Endothelial cell of umbilical vein (primary cell): ENCODE measurements around the gene ASB2.

Experiments used
- CTCF ChIP-seq, 2 donors: IDR thresholded peaks; 1 replicate in 1 of 2; 2 replicates in 1 of 2; pipeline ENCODE4 v1.5.1; 2011; ENCODE audit warnings: low read length in 2 of 2, mild to moderate bottlenecking in 2 of 2, moderate library complexity in 2 of 2, control low read depth in 1 of 2, inconsistent platforms in 1 of 2, low read depth in 1 of 2; ENCODE audit not compliant: insufficient read depth in 1 of 2; ENCODE audit errors: extremely low read depth in 1 of 2
- EZH2 ChIP-seq: IDR thresholded peaks from 2 replicates; pipeline ENCODE4 v1.6.1; 2012; ENCODE audit warnings: borderline replicate concordance, low read depth, mild to moderate bottlenecking, moderate library complexity, low read length, inconsistent platforms; ENCODE audit not compliant: severe bottlenecking
- GATA2 ChIP-seq: IDR thresholded peaks from 2 replicates; pipeline ENCODE4 v1.7.0; 2011; ENCODE audit warnings: low read depth, mild to moderate bottlenecking, moderate library complexity, mixed read lengths, low read length; ENCODE audit not compliant: insufficient read length, insufficient read depth
- MYC ChIP-seq: IDR thresholded peaks from one replicate; pipeline ENCODE4 v1.6.1; 2011; ENCODE audit warnings: mild to moderate bottlenecking, low read depth, low read length
- POLR2A ChIP-seq: IDR thresholded peaks from 2 replicates; pipeline ENCODE4 v1.6.1; 2012; ENCODE audit warnings: low read depth, mild to moderate bottlenecking, control low read depth, low read length
- TF ChIP-seq, protein P1 (sequence below): IDR thresholded peaks from 2 replicates; pipeline ENCODE4 v1.6.1; 2011; ENCODE audit not compliant: insufficient read depth, insufficient read length

DNA sequence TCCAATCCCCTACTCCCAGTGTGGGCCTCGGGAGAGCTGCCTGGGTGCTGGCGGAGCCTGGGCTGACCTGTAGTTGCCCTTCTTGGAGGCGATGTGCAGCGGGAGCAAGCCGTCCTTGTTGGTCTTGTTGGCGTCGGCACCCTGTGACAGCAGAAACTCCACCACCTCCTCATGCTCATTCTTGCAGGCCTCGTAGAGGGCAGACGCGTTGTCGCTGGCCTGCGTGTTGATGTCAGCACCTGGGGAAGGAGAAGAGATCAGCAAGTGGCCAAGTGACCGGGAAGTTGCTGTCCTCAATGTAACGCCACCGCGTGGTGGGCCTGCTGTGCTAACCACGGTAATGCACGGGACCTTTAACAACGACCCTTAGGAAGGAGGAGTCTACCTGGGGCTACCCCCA, 29.1 kb downstream of the ASB2 start:
- TF ChIP-seq MYC: no peak
- no peak for TF ChIP-seq CTCF (IDR thresholded peaks at IDR 0.05; ENCODE audit: extremely low read depth in 1 of 2, insufficient read depth in 1 of 2, low read depth in 1 of 2, low read length in 2 of 2)
- TF ChIP-seq, protein P1, sequence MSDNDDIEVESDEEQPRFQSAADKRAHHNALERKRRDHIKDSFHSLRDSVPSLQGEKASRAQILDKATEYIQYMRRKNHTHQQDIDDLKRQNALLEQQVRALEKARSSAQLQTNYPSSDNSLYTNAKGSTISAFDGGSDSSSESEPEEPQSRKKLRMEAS: no peak
- TF ChIP-seq GATA2: no peak
- no peak for TF ChIP-seq EZH2
- TF ChIP-seq POLR2A: no peak
